Measurements from ENCODE around the gene FGF14. TPM values are rescaled to one million over a fixed set of nuclear protein-coding genes. Genes with fewer than 3 reads are reported as not detected.

The FGF14 gene
- polyA plus RNA-seq, 1 donor (not counting 4 experiments of a cell fraction or from before 2014, with no cell fraction given): 0.09 TPM

GRCh38 chr13:102182170-102182569, 219.7 kb downstream of the FGF14 start:
- dilution Hi-C loops (cut with MboI; ENCODE audit: extremely low pct_ligation_motif_present, low sequenced_read_pairs): no loop called here
- H3K4me2 ChIP-seq (ENCODE audit: control insufficient read depth, extremely low read depth, insufficient read depth, low read depth, low read length): no peak overlapping the region
- no peak overlapping the region for H3K27ac ChIP-seq (ENCODE audit: control insufficient read depth, insufficient read depth, low read length)
- FAIRE-seq (no peak), DNase-seq (ENCODE audit: low read depth, low spot score) (no peak)
- no peaks in the 10 kb centered on the region for H3K79me2 ChIP-seq (ENCODE audit: control insufficient read depth, insufficient read depth, low read length)
- no peaks in the 10 kb centered on the region for H3K36me3 ChIP-seq (ENCODE audit: control insufficient read depth in 2 of 2, extremely low read depth in 1 of 2, insufficient read depth in 2 of 2, low read length in 2 of 2)
- H3K4me3 ChIP-seq (ENCODE audit: control insufficient read depth in 2 of 3, extremely low read depth in 1 of 3, insufficient read depth in 2 of 3, low read depth in 1 of 3, low read length in 3 of 3): no peak overlapping the region
- H3K9ac ChIP-seq (ENCODE audit: control insufficient read depth, extremely low read depth, insufficient read depth, low read length): no peak overlapping the region
- no peaks in the 10 kb centered on the region for H3K27me3 ChIP-seq (ENCODE audit: control insufficient read depth, extremely low read depth, insufficient read depth, low read length)
- TF ChIP-seq CTCF (optimal IDR thresholded peaks at IDR 0.05 in 1 of 3, IDR thresholded peaks at IDR 0.05 in 1 of 3, conservative IDR thresholded peaks at IDR 0.05 in 1 of 3; ENCODE audit: extremely low read depth in 1 of 3, insufficient read depth in 2 of 3, low read length in 3 of 3): no peak
- no peak for TF ChIP-seq EZH2 (IDR thresholded peaks at IDR 0.05; ENCODE audit: low read length)
- H3K9me1 ChIP-seq (ENCODE audit: control insufficient read depth, extremely low read depth, insufficient read depth, low read length): no peaks in the 10 kb centered on the region
- H4K20me1 ChIP-seq (ENCODE audit: control insufficient read depth, extremely low read depth, insufficient read depth, low read length): no peaks in the 10 kb centered on the region
- no peak overlapping the region for H2AFZ ChIP-seq (ENCODE audit: control insufficient read depth, low read length)
- no peaks in the 10 kb centered on the region for H3K4me1 ChIP-seq (ENCODE audit: control insufficient read depth, extremely low read depth, insufficient read depth, low read length)
- no peaks in the 10 kb centered on the region for H3K9me3 ChIP-seq (ENCODE audit: control insufficient read depth, low read depth, low read length)

- Histone ChIP-seq H3K36me3 (ENCODE audit: control insufficient read depth in 2 of 2, extremely low read depth in 1 of 2, insufficient read depth in 2 of 2, low read length in 2 of 2) (no peaks in the 10 kb centered on the region), H3K9ac (ENCODE audit: control insufficient read depth, extremely low read depth, insufficient read depth, low read length) (no peak overlapping the region), H3K4me1 (ENCODE audit: control insufficient read depth, extremely low read depth, insufficient read depth, low read length) (no peaks in the 10 kb centered on the region), H3K27ac (ENCODE audit: control insufficient read depth, insufficient read depth, low read length) (no peak overlapping the region), H3K9me1 (ENCODE audit: control insufficient read depth, extremely low read depth, insufficient read depth, low read length) (no peaks in the 10 kb centered on the region), H3K4me3 (ENCODE audit: control insufficient read depth in 2 of 3, extremely low read depth in 1 of 3, insufficient read depth in 2 of 3, low read depth in 1 of 3, low read length in 3 of 3) (no peak overlapping the region), H3K9me3 (ENCODE audit: control insufficient read depth, low read depth, low read length) (no peaks in the 10 kb centered on the region), H3K4me2 (ENCODE audit: control insufficient read depth, extremely low read depth, insufficient read depth, low read depth, low read length) (no peak overlapping the region), H3K27me3 (ENCODE audit: control insufficient read depth, extremely low read depth, insufficient read depth, low read length) (no peaks in the 10 kb centered on the region), H3K79me2 (ENCODE audit: control insufficient read depth, insufficient read depth, low read length) (no peaks in the 10 kb centered on the region), H4K20me1 (ENCODE audit: control insufficient read depth, extremely low read depth, insufficient read depth, low read length) (no peaks in the 10 kb centered on the region), H2AFZ (ENCODE audit: control insufficient read depth, low read length) (no peak overlapping the region)
- no peak for TF ChIP-seq CTCF (optimal IDR thresholded peaks at IDR 0.05 in 1 of 3, IDR thresholded peaks at IDR 0.05 in 1 of 3, conservative IDR thresholded peaks at IDR 0.05 in 1 of 3; ENCODE audit: extremely low read depth in 1 of 3, insufficient read depth in 2 of 3, low read length in 3 of 3)
- TF ChIP-seq EZH2 (IDR thresholded peaks at IDR 0.05; ENCODE audit: low read length): no peak
- dilution Hi-C loops (cut with MboI; ENCODE audit: extremely low pct_ligation_motif_present, low sequenced_read_pairs): no loop called here
- DNase-seq (ENCODE audit: low read depth, low spot score) (no peak), FAIRE-seq (no peak)
Measured at GRCh38 chr13:102177431-102177830, 224.4 kb downstream of the FGF14 start.

All from keratinocyte (primary cell).